C4-2B (cell line): ENCODE measurements around the gene SIL1.
"Not testable (repeated sequence)": the region's sequence is repeated elsewhere in the genome, so short reads cannot be mapped to it uniquely, and the experiment has no call there.

ENCODE experiments used
- H3K27ac ChIP-seq: fragments of 450-650 bp; 2 replicates; pipeline ENCODE4 v1.5.1; 2017
- ZFX ChIP-seq: fragments of 450-650 bp; IDR thresholded peaks from 2 replicates; pipeline ENCODE4 v1.6.1; 2017
- TF ChIP-seq, protein P1 (sequence below): fragments of 450-650 bp; conservative IDR thresholded peaks from 2 replicates; pipeline ENCODE4 v1.5.1; 2017; ENCODE audit warnings: mild to moderate bottlenecking

The SIL1 gene

DNA sequence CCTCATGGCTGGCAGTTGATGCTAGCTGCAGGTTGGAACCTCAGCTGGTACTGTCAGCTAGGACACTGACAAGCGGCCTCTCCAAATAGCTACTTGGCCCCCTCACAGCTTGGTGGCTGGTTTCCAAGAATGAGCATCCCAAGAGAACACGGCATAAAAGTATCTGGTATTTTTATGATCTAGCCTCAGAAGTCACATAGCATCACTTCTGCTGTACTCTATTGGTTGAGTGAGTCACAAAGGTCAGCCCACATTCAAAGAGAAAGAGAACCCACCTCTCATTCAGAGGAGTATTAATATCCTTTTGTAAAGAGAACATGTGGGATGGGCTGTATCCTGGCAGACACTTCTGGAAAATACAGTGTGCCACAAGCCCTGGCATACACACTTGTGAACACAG is 6.0 kb upstream of the SIL1 start:
- TF ChIP-seq, protein P1, sequence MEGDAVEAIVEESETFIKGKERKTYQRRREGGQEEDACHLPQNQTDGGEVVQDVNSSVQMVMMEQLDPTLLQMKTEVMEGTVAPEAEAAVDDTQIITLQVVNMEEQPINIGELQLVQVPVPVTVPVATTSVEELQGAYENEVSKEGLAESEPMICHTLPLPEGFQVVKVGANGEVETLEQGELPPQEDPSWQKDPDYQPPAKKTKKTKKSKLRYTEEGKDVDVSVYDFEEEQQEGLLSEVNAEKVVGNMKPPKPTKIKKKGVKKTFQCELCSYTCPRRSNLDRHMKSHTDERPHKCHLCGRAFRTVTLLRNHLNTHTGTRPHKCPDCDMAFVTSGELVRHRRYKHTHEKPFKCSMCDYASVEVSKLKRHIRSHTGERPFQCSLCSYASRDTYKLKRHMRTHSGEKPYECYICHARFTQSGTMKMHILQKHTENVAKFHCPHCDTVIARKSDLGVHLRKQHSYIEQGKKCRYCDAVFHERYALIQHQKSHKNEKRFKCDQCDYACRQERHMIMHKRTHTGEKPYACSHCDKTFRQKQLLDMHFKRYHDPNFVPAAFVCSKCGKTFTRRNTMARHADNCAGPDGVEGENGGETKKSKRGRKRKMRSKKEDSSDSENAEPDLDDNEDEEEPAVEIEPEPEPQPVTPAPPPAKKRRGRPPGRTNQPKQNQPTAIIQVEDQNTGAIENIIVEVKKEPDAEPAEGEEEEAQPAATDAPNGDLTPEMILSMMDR: no peak
- no peak for TF ChIP-seq ZFX
- no peak overlapping the region for H3K27ac ChIP-seq

DNA sequence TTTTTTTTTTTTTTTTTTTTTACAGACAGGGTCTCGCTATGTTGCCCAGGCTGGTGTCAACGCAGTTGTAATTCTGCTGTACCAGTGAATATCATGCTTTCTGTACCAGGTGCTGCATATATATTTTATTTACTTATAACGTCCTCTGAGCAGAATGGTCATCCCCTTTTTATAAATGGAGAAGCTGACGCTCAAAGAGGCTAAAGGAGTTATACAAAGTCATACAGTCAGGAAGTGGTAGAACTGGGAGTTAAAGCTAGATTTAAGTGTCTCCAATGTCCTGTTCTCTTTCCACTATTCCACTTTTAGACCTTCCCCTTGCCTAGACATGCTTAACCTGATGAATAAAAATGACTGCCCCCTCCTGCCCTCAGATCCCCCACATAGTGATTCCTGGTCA is 1.2 kb upstream of the SIL1 start:
- H3K27ac ChIP-seq: no peak overlapping the region; the same call in 1 of the 2 replicates
- TF ChIP-seq ZFX: no peak
- TF ChIP-seq, protein P1: no peak

DNA sequence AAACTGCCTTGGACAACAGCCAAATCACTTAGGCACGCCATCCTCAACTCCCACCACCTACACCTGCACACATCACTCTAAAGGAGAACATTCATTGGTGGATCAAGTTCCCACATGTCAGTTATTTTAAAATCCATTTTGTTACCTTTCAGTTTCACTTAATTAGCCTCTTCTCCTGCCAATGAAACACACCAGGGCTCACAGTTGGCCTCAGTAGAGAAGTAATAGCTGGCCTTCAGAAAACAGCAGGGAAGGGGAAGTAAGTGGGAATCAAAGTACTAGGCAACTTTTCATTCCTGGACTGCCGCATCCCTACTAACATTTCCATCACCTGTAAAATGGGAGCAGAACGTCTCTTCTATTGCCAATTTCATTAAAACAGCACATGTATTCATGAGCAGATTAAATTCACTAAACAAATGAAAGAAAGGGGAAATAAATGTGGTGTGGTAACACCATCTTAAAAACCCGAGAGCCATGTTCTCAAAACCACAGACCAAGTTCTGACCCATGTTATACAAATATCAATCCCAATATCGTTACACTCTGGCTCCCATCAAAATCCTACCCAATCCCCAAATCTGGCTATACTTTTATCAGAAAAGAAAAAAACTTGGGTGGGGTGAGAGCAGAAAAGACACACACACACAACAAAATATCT is 1.7 kb downstream of the SIL1 start:
- TF ChIP-seq, protein P1: no peak
- no peak for TF ChIP-seq ZFX
- peak overlapping the region; percentile 95 for H3K27ac ChIP-seq

DNA sequence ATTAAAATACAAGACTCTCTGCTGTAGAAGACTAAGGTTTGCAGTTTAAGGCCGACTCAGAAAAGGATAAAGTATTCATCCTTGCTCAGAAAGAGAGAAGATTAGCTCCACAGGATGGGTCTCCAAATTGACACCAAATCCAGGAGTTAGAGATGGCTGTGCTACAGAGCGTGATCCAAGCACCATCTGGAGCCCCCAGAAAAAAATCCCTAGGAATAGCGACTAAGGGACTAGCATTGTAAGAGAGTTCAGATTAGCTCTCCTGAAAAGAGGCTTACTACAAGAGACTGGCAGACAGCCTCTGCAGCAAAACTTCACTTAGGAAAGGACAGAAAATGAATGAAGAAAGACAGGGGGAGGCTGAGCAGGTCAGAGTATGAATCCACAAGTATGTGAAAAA is 3.7 kb downstream of the SIL1 start:
- H3K27ac ChIP-seq: no peak overlapping the region
- TF ChIP-seq, protein P1: no peak
- no peak for TF ChIP-seq ZFX

DNA sequence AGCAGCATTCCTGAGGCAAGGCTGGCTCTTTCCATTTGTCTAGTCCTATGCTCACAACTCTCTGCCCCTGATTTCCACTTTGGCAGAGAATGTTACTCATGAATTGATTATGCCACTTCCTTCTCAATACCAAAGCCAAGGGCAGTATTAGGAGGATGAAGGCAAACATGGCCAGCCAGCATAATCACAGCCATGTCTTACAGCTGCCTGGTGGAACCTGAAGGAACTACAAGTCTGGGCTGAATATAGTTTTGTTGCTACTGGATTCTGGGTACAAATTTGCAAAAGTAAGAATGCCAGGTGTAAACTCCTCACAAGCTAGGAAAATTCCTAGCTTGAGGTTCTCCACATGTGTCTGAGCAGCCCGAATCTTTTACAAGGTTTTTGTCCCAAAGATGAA is 4.2 kb downstream of the SIL1 start:
- no peak overlapping the region for H3K27ac ChIP-seq
- TF ChIP-seq, protein P1: no peak; the same call in 1 of the 2 replicates
- TF ChIP-seq ZFX: no peak

DNA sequence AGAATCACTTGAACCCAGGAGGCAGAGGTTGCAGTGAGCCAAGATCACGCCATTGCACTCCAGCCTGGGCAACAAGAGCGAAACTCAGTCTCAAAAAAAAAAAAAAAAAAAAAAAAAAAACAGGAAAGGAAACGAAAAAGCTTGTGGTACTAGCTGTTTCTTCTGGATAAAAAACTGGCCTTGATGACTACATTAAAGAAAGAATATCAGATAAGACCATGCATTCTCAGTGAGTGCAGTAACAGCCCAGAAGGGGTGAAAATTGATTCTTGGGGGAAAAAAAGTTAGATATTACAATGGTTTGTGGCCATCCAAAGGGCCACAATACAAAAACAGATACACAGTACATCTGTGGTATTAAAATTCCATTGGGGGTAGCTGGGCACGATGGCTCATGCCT is 5.3 kb downstream of the SIL1 start:
- not testable (repeated sequence) for H3K27ac ChIP-seq

DNA sequence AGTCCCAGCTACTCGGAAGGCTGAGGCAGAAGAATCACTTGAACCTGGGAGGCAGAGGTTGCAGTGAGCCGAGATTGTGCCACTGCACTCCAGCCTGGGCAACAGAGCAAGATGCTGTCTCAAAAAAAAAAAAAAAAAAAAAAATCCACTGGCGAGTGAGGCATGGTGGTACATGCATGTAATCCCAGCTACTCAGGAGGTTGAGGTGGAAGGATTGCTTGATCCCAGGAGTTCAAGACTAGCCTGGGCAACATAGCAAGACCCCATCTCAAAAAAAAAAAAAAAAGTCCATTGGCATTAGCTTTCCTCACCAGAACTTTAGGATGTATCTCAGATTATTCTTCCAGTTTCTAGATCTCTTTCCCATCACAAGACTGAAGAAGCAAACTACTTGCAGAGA is 6.2 kb downstream of the SIL1 start:
- H3K27ac ChIP-seq: not testable (repeated sequence)

DNA sequence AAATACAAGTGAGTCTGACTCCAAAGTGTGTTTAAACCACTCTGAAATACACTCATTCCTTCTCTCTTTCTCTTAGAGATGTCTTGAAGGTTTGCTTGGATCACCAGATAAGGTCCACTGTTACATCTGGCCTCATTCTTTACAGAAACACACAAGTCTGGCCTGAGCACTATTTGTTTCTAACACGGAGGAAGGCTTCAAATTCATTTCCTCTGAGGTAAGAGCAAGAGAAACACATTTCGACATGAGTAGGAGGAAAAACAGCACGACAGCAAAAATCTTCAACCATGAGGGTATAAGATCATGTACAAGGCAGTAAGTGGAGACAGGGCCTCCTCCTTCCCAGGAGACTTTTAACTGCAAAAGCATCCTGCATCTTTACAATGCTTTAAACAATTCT is 8.0 kb downstream of the SIL1 start:
- no peak overlapping the region for H3K27ac ChIP-seq
- no peak for TF ChIP-seq ZFX
- TF ChIP-seq, protein P1: no peak
